Activated naive CD4-positive, alpha-beta T cell treated with anti-CD3 and anti-CD28 coated beads, Interleukin-2, amount 50 U/mL, for 24 hours (primary cell): ENCODE measurements around the gene SMIM41.

Experiments used
- H3K27ac Mint-ChIP-seq: one replicate; pipeline ENCODE4 v1.8.0; 2021; ENCODE audit warnings: mild to moderate bottlenecking, mixed read lengths
- H3K27me3 Mint-ChIP-seq: one replicate; pipeline ENCODE4 v1.8.0; 2021; ENCODE audit warnings: mixed read lengths
- H3K36me3 Mint-ChIP-seq: one replicate; pipeline ENCODE4 v1.8.0; 2021; ENCODE audit warnings: mixed read lengths
- H3K4me1 Mint-ChIP-seq: one replicate; pipeline ENCODE4 v1.8.0; 2021; ENCODE audit warnings: mixed read lengths
- H3K4me3 Mint-ChIP-seq: one replicate; pipeline ENCODE4 v1.8.0; 2021; ENCODE audit warnings: mild to moderate bottlenecking, mixed read lengths
- H3K9me3 Mint-ChIP-seq: one replicate; pipeline ENCODE4 v1.8.0; 2021; ENCODE audit warnings: mixed read lengths

The SMIM41 gene

GRCh38 chr12:52045794-52046199 lies 33.7 kb upstream of the SMIM41 start:
- Mint-ChIP-seq H3K9me3 (no peaks in the 10 kb centered on the region), H3K27me3 (no peaks in the 10 kb centered on the region), H3K4me1 (peaks cover 34% of the 10 kb centered on the region), H3K4me3 (no peak overlapping the region), H3K36me3 (no peaks in the 10 kb centered on the region), H3K27ac (no peak overlapping the region)

- no peaks in the 10 kb centered on the region for H3K27me3 Mint-ChIP-seq
- peaks cover 30% of the 10 kb centered on the region for H3K4me1 Mint-ChIP-seq
- peak overlapping the region; percentile 46 for H3K27ac Mint-ChIP-seq
- H3K9me3 Mint-ChIP-seq = no peaks in the 10 kb centered on the region
- no peaks in the 10 kb centered on the region for H3K36me3 Mint-ChIP-seq
- no peak overlapping the region for H3K4me3 Mint-ChIP-seq
Observed at GRCh38 chr12:52046859-52047258, 32.6 kb upstream of the SMIM41 start.

DNA sequence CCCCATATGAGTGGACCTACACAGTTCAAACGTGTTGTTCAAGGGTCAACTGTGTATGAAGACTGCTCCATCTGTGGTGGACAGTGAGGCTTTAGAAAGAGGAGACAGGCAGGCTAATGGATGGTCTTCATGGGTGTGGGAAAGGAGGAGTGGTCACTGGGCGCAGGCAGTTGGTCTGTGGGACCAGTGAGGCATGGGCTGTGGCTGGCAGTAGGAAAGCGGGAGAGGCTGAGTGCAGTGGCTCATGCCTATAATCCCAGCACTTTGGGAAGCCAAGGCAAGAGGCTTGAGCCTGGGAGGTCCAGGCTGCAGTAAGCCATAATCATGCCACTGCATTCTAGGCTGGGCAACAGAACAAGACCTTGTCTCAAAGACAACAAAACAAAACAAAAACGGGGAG lies 30.2 kb upstream of the SMIM41 start:
- no peaks in the 10 kb centered on the region for H3K9me3 Mint-ChIP-seq
- no peaks in the 10 kb centered on the region for H3K27me3 Mint-ChIP-seq
- no peaks in the 10 kb centered on the region for H3K36me3 Mint-ChIP-seq
- H3K27ac Mint-ChIP-seq = peak overlapping the region; percentile 60
- peak overlapping the region; percentile 97 for H3K4me3 Mint-ChIP-seq
- peaks cover 36% of the 10 kb centered on the region for H3K4me1 Mint-ChIP-seq

GRCh38 chr12:52049688-52050087 lies 29.8 kb upstream of the SMIM41 start:
- H3K4me3 Mint-ChIP-seq = peak overlapping the region; percentile 97
- H3K36me3 Mint-ChIP-seq = no peaks in the 10 kb centered on the region
- no peaks in the 10 kb centered on the region for H3K9me3 Mint-ChIP-seq
- H3K27me3 Mint-ChIP-seq = no peaks in the 10 kb centered on the region
- peaks cover 36% of the 10 kb centered on the region for H3K4me1 Mint-ChIP-seq
- H3K27ac Mint-ChIP-seq = peak overlapping the region; percentile 56

DNA sequence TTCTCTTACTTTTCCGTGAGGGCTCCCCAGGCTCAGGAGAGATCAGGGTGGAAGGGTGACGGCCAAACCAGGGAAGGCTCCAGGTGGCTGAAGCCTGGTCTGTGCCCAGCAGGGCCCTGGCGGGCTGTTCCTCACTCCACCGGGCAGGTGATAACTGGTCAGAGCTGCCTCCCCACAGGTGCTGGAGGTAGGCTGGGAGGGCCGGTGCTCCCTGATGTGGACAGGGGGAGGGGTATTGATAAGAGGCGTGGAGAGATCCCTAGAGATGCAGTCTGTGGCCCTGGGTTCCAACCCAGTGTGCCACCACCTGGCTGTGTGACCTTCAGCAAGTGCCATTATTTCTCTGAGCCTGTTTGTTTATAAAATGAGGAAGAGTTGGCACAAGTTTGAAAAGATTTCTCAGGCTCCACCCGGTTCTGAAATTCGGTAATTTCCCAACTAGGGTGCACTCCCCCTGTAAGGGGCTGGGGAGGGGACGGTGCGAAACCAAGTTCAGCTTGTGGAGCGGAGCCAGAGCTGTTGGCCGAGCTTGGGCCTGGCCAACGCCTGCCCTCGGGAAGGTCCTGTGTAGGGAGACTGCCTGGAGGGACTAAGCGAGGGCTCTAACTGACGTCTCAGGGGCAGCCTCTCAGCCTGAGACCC lies 29.3 kb upstream of the SMIM41 start:
- H3K27ac Mint-ChIP-seq = peak overlapping the region; percentile 91
- H3K4me3 Mint-ChIP-seq = peak overlapping the region; percentile 97
- no peaks in the 10 kb centered on the region for H3K9me3 Mint-ChIP-seq
- no peaks in the 10 kb centered on the region for H3K27me3 Mint-ChIP-seq
- H3K4me1 Mint-ChIP-seq = peaks cover 36% of the 10 kb centered on the region
- no peaks in the 10 kb centered on the region for H3K36me3 Mint-ChIP-seq

DNA sequence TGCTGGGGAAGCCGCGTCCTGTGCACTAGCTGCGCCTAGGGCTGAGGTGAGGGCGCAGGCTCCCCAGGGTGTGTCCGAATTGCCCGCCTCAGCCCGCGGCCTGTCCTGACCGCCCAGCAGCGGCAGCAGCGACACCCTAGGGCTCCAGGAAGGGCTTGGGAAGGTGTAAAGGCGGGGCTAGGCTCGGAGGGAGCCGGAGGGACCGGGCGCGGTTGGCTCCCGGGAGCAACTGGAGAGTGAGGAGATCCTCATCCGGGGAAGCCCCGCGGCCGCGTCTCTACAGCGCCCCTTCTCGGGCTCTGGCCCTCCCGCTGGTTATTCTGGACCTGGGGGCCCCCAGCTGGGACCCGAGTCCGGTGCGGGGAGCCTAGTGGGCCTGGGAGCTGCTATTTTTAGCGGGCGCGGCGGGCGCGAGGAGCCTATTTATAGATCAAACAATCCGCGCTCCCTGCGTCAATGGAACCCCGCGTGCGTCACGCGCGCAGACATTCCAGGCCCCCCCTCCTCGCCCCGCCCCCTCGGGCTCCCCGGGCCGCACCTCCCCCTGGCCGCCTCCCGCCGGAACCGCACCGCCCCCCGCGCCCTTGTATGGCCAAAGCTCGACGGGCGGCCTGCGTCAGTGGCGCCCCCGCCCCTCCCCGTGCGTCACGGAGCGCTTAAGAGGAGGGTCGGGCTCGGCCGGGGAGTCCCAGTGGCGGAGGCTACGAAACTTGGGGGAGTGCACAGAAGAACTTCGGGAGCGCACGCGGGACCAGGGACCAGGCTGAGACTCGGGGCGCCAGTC lies 28.6 kb upstream of the SMIM41 start, which contains the start of gene NR4A1:
TSS of gene NR4A1 (plus strand) at position 685 of the 784 bp plus-strand sequence. CDS start 2,887 bp downstream, outside the sequence.
- Mint-ChIP-seq H3K27ac (peak within 1 kb of the TSS; percentile 95), H3K4me3 (peak within 1 kb of the TSS; percentile 97), H3K27me3 (no peaks in the 10 kb centered on the region), H3K9me3 (no peaks in the 10 kb centered on the region), H3K4me1 (peaks cover 36% of the 10 kb centered on the region), H3K36me3 (no peaks in the 10 kb centered on the region)

GRCh38 chr12:52052468-52053186 lies 26.9 kb upstream of the SMIM41 start:
- H3K9me3 Mint-ChIP-seq = no peaks in the 10 kb centered on the region
- no peaks in the 10 kb centered on the region for H3K27me3 Mint-ChIP-seq
- H3K27ac Mint-ChIP-seq = peak overlapping the region; percentile 95
- peak overlapping the region; percentile 97 for H3K4me3 Mint-ChIP-seq
- H3K36me3 Mint-ChIP-seq = no peaks in the 10 kb centered on the region
- H3K4me1 Mint-ChIP-seq = peaks cover 39% of the 10 kb centered on the region

DNA sequence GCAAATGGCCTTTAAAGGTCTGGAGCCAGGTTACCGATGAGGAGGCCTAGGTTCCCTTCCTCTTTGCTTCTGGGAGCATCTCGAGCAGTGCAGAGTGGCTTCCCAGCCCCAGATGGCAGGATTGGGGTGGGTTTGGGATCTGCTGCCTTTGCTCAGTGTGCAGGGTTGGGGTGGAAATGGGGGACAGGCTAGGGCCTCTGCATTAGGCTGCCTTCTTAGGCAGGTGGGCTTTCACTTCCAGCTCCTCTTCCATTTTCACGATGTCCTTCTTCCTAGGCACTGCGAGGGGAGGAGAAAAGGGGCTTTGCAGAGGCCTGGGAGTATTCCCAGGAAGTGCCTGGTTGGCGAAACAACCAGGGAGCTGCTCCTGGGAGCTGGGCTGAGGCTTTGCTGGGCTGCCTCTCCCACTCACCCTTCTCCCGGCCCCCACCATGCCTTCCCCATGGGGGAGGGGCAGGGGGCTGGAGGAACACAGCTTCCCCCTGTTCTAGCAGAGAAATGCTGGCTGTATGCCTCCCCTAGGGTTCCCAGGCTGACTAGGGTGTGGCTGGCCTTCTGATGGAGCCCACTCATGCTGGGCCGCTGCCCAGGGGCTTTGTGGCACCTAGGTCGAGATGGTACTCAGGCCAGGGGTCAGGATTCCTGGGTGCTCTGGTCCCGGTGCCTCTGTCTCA lies 25.8 kb upstream of the SMIM41 start:
- peak overlapping the region; percentile 35 for H3K27ac Mint-ChIP-seq
- H3K4me3 Mint-ChIP-seq = peak overlapping the region; percentile 97

DNA sequence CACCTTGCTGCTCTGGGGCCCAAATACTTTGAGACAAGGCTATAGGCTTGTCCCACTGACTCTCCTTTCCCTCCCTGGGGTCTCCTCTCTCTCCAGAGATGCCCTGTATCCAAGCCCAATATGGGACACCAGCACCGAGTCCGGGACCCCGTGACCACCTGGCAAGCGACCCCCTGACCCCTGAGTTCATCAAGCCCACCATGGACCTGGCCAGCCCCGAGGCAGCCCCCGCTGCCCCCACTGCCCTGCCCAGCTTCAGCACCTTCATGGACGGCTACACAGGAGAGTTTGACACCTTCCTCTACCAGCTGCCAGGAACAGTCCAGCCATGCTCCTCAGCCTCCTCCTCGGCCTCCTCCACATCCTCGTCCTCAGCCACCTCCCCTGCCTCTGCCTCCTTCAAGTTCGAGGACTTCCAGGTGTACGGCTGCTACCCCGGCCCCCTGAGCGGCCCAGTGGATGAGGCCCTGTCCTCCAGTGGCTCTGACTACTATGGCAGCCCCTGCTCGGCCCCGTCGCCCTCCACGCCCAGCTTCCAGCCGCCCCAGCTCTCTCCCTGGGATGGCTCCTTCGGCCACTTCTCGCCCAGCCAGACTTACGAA lies 25.2 kb upstream of the SMIM41 start:
- H3K36me3 Mint-ChIP-seq = no peaks in the 10 kb centered on the region
- H3K27me3 Mint-ChIP-seq = no peaks in the 10 kb centered on the region
- H3K9me3 Mint-ChIP-seq = no peaks in the 10 kb centered on the region
- peak overlapping the region; percentile 66 for H3K4me3 Mint-ChIP-seq
- H3K27ac Mint-ChIP-seq = no peak overlapping the region
- peaks cover 36% of the 10 kb centered on the region for H3K4me1 Mint-ChIP-seq

More for the DNA sequence above, 25.8 kb upstream of the SMIM41 start:
- Mint-ChIP-seq H3K9me3 (no peaks in the 10 kb centered on the region), H3K27me3 (no peaks in the 10 kb centered on the region), H3K36me3 (no peaks in the 10 kb centered on the region), H3K4me1 (peaks cover 39% of the 10 kb centered on the region)

DNA sequence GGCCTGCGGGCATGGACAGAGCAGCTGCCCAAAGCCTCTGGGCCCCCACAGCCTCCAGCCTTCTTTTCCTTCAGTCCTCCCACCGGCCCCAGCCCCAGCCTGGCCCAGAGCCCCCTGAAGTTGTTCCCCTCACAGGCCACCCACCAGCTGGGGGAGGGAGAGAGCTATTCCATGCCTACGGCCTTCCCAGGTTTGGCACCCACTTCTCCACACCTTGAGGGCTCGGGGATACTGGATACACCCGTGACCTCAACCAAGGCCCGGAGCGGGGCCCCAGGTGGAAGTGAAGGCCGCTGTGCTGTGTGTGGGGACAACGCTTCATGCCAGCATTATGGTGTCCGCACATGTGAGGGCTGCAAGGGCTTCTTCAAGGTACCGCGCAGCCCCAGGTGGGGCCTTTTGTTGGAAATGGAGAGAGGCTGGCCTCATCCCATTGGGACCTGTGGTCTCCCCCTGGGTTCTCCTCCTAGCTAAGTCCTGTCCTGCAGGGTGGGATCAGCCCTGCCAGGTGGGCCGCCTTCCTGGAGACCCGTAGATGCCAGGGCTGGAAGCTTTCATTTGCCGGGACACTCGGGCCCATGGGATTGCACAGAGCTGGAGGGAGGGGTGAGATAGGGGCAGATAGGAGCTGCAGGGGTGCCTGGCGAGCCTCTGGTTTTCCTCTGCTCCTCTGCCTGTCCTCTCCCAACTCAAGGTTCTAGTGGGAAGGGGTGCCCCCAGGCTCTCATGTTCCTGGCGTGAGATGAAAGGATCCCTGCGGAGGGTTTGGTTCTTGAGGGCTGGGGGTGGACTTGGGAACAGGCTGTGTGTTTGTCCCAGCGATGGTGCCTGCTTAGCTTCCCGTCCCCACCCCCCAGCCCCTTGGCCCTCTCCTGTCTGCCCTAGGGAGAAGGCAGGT lies 24.4 kb upstream of the SMIM41 start:
- Mint-ChIP-seq H3K4me3 (no peak overlapping the region), H3K27me3 (no peaks in the 10 kb centered on the region), H3K27ac (no peak overlapping the region), H3K36me3 (no peaks in the 10 kb centered on the region), H3K4me1 (peaks cover 28% of the 10 kb centered on the region), H3K9me3 (no peaks in the 10 kb centered on the region)

- no peaks in the 10 kb centered on the region for H3K27me3 Mint-ChIP-seq
- H3K9me3 Mint-ChIP-seq = no peaks in the 10 kb centered on the region
- H3K36me3 Mint-ChIP-seq = no peaks in the 10 kb centered on the region
- H3K27ac Mint-ChIP-seq = peak overlapping the region; percentile 59
- H3K4me1 Mint-ChIP-seq = peaks cover 24% of the 10 kb centered on the region
- no peak overlapping the region for H3K4me3 Mint-ChIP-seq
Observed at GRCh38 chr12:52055731-52056711, 23.5 kb upstream of the SMIM41 start.

GRCh38 chr12:52056801-52057637 lies 22.5 kb upstream of the SMIM41 start:
- peak overlapping the region; percentile 59 for H3K27ac Mint-ChIP-seq
- H3K9me3 Mint-ChIP-seq = no peaks in the 10 kb centered on the region
- H3K27me3 Mint-ChIP-seq = no peaks in the 10 kb centered on the region
- peaks cover 17% of the 10 kb centered on the region for H3K4me1 Mint-ChIP-seq
- no peaks in the 10 kb centered on the region for H3K36me3 Mint-ChIP-seq
- H3K4me3 Mint-ChIP-seq = peak overlapping the region; percentile 15
